Muscle of leg (tissue), 16 donors: Measurements from ENCODE around the gene GRHL1. TPM values are rescaled to one million over a fixed set of nuclear protein-coding genes. Genes with fewer than 3 reads are reported as not detected.

ENCODE experiments used
- DNase-seq: peaks from one replicate; pipeline ENCODE4 v3.0.0; 2013
- H3K27ac ChIP-seq: one replicate; pipeline ENCODE4 v1.5.1; 2013; ENCODE audit warnings: mild to moderate bottlenecking, low read length, control low read depth
- H3K27me3 ChIP-seq: one replicate; pipeline ENCODE4 v1.6.1; 2013; ENCODE audit warnings: low read length; ENCODE audit not compliant: control insufficient read depth, insufficient read depth
- H3K36me3 ChIP-seq: one replicate; pipeline ENCODE4 v1.6.1; 2013; ENCODE audit warnings: low read length; ENCODE audit not compliant: control insufficient read depth, insufficient read depth
- H3K4me1 ChIP-seq: one replicate; pipeline ENCODE4 v1.6.1; 2013; ENCODE audit warnings: low read length; ENCODE audit not compliant: control insufficient read depth, insufficient read depth
- H3K4me3 ChIP-seq: one replicate; pipeline ENCODE4 v1.5.1; 2013; ENCODE audit warnings: low read length, control low read depth
- H3K9me3 ChIP-seq: replicated peaks from 2 replicates; pipeline ENCODE4 v1.6.1; 2013; ENCODE audit warnings: low read depth, low read length; ENCODE audit not compliant: control insufficient read depth
- WGBS: methylation state at CpG from one replicate; pipeline ENCODE4 v1.1.5; 2013; ENCODE audit warnings: missing lambda C conversion rate; ENCODE audit not compliant: insufficient coverage; 5-methylcytosine and 5-hydroxymethylcytosine counted together
- long read RNA-seq, 11 donors: transcript quantifications; one replicate each; lab custom pipeline, GENCODE V29; 2026
- polyA plus RNA-seq, 8 donors: library from polyadenylated mRNA; unstranded; fragments of 120-200 nt; gene quantifications; one replicate each; pipeline versions ENCODE4 v1.2.1 to v1.2.3, GENCODE V29; 2013; ENCODE audit warnings: inconsistent platforms in 1 of 8, low replicate concordance in 1 of 8; ENCODE audit not compliant: insufficient read length in 8 of 8, insufficient read depth in 1 of 8
- total RNA-seq: library from RNA; stranded (reverse); fragments of 120-200 nt; gene quantifications from one replicate; pipeline ENCODE4 v1.2.4, GENCODE V29; 2013

Gene GRHL1, protein sequence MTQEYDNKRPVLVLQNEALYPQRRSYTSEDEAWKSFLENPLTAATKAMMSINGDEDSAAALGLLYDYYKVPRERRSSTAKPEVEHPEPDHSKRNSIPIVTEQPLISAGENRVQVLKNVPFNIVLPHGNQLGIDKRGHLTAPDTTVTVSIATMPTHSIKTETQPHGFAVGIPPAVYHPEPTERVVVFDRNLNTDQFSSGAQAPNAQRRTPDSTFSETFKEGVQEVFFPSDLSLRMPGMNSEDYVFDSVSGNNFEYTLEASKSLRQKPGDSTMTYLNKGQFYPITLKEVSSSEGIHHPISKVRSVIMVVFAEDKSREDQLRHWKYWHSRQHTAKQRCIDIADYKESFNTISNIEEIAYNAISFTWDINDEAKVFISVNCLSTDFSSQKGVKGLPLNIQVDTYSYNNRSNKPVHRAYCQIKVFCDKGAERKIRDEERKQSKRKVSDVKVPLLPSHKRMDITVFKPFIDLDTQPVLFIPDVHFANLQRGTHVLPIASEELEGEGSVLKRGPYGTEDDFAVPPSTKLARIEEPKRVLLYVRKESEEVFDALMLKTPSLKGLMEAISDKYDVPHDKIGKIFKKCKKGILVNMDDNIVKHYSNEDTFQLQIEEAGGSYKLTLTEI
- total RNA-seq = 1.0 TPM
- polyA plus RNA-seq = 1 to 10 TPM in 5 of 8 donors, under 1 TPM in 3; 0.48 to 4.3 (median 1.0) TPM
- long read RNA-seq, donor 1 = 0 reads
- long read RNA-seq, donor 2 = 0 reads
- long read RNA-seq, donor 3 = 0 reads
- long read RNA-seq, donor 4 = 0 reads
- long read RNA-seq, donor 5 = 0 reads
- long read RNA-seq, donor 6 = 0 reads
- long read RNA-seq, donor 7 = 0 reads
- long read RNA-seq, donor 8 = 0 reads
- long read RNA-seq, donor 9 = 0 reads
- long read RNA-seq, donor 10 = 0 reads
- long read RNA-seq, donor 11 = 0 reads

GRCh38 chr2:9951522-9952285 is at the start of gene GRHL1:
GRHL1 (plus strand) TSS chr2:9951693; CDS start chr2:9951834, 141 bp downstream.
- no peaks in the 10 kb centered on the region for H3K36me3 ChIP-seq
- WGBS = under 1% methylated on average over 105 of the region's 111 CpGs
- peak within 1 kb of the TSS; percentile 35 for H3K27ac ChIP-seq
- H3K27me3 ChIP-seq = peaks cover 30% of the 10 kb centered on the region
- H3K9me3 ChIP-seq = no peaks in the 10 kb centered on the region
- DNase-seq = peak; percentile 98
- peak within 1 kb of the TSS; percentile 61 for H3K4me3 ChIP-seq
- no peaks in the 10 kb centered on the region for H3K4me1 ChIP-seq

GRCh38 chr2:9905413-9905812 is 46.1 kb upstream of the GRHL1 start:
- Histone ChIP-seq H3K27me3 (no peaks in the 10 kb centered on the region), H3K4me3 (no peak overlapping the region), H3K36me3 (peaks cover 2% of the 10 kb centered on the region), H3K27ac (no peak overlapping the region), H3K9me3 (no peaks in the 10 kb centered on the region), H3K4me1 (no peaks in the 10 kb centered on the region)
- no peak for DNase-seq
- WGBS = no CpG with 5 or more reads among the region's 1 CpG

GRCh38 chr2:9907402-9907801 is 44.1 kb upstream of the GRHL1 start:
- Histone ChIP-seq H3K27me3 (no peaks in the 10 kb centered on the region), H3K4me1 (no peaks in the 10 kb centered on the region), H3K27ac (no peak overlapping the region), H3K4me3 (no peak overlapping the region), H3K9me3 (no peaks in the 10 kb centered on the region), H3K36me3 (peaks cover 2% of the 10 kb centered on the region)
- WGBS = 92% methylated on average over 5 of the region's 7 CpGs
- DNase-seq = no peak

DNA sequence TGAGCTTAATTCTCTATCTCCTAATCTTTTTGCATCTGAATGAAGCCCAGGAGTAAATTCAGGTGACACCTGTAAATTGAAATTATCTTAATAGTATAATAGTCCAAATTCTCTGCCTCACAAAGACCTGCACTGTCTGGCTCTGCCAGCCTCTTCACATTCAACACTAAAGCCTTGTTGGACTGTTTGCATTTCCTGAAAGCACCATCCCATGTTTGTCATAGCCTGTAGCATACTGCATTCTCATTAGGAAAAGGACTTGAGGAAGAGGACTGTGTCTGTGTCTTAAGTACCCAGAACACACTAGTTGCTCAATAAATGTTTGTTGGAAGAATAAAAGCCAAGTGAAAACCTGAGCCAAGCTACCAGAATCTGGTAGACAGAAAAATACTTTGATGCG is 42.9 kb upstream of the GRHL1 start:
- H3K36me3 ChIP-seq = peaks cover 2% of the 10 kb centered on the region
- no peak overlapping the region for H3K4me3 ChIP-seq
- no peak overlapping the region for H3K27ac ChIP-seq
- no peaks in the 10 kb centered on the region for H3K4me1 ChIP-seq
- DNase-seq = no peak
- H3K9me3 ChIP-seq = no peaks in the 10 kb centered on the region
- WGBS = no CpG with 5 or more reads among the region's 1 CpG
- H3K27me3 ChIP-seq = no peaks in the 10 kb centered on the region

GRCh38 chr2:9909106-9909505 is 42.4 kb upstream of the GRHL1 start:
- no peaks in the 10 kb centered on the region for H3K27me3 ChIP-seq
- H3K36me3 ChIP-seq = peaks cover 3% of the 10 kb centered on the region
- no peaks in the 10 kb centered on the region for H3K4me1 ChIP-seq

DNA sequence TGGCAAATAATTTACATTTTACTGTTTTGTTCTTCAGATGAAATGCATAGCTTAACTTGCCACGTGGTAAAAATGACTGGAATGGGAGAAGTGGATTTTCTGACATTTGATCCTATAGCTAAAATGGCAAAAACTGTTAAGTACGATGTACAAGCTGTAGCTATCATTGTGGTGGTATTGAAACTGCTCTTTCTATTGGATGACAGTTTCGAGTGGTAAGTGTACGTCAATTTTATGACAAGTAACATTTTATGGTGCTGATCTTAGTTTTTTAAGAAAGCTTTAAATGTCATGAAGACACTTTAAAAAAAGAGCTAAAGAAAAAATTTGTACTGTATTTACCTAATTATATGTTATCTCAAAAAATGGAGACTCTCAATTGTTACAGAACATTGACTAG is 40.8 kb upstream of the GRHL1 start:
- 68% methylated on average over 2 of the region's 4 CpGs for WGBS
- peaks cover 8% of the 10 kb centered on the region for H3K36me3 ChIP-seq
- H3K4me3 ChIP-seq = no peak overlapping the region

More at GRCh38 chr2:9909106-9909505, 42.4 kb upstream of the GRHL1 start:
- H3K27ac ChIP-seq = no peak overlapping the region
- no peak overlapping the region for H3K4me3 ChIP-seq
- no CpG with 5 or more reads among the region's 2 CpGs for WGBS
- no peaks in the 10 kb centered on the region for H3K9me3 ChIP-seq
- no peak for DNase-seq

GRCh38 chr2:9912468-9912867 is 39.0 kb upstream of the GRHL1 start:
- no peak for DNase-seq
- no CpG with 5 or more reads among the region's 4 CpGs for WGBS
- Histone ChIP-seq H3K4me3 (no peak overlapping the region), H3K27me3 (no peaks in the 10 kb centered on the region), H3K36me3 (peaks cover 7% of the 10 kb centered on the region), H3K27ac (no peak overlapping the region), H3K4me1 (no peaks in the 10 kb centered on the region), H3K9me3 (no peaks in the 10 kb centered on the region)

More for the DNA sequence above, 40.8 kb upstream of the GRHL1 start:
- Histone ChIP-seq H3K4me1 (no peaks in the 10 kb centered on the region), H3K27me3 (no peaks in the 10 kb centered on the region), H3K9me3 (no peaks in the 10 kb centered on the region), H3K27ac (no peak overlapping the region)
- DNase-seq = no peak

DNA sequence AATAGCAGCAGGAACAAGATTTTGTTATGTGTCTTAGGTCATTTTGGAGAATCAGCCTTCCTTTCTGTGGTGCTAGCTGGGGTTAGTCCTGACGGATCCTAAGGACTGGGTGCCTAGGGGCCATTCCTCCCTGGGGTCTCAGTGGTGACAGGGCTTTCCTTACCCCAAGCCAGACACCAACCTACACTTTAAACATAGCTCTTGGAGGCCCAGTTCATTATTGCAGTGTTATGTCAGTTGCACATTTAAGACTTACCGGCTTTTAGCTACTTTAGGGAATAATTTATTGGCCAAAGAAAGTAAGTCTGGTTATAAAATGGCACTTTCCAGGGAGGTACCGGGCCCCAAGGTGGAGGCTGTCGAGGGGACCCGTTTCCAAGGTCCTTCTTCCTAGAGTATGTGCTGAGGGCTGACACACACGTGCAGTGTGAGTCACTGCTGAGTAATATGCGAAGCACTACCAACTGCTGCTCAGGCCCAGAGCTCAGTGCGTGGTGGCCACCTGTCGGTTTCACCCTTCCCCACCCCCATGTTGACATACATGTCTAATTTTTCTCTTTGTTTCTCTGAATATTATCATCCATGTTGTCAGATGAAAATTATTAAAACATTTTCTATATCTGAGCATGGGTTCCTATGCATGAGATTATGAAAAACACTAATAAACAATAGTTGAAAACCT is 37.0 kb upstream of the GRHL1 start:
- Histone ChIP-seq H3K27me3 (no peaks in the 10 kb centered on the region), H3K9me3 (no peaks in the 10 kb centered on the region), H3K27ac (no peak overlapping the region), H3K4me3 (no peak overlapping the region), H3K36me3 (peaks cover 10% of the 10 kb centered on the region), H3K4me1 (no peaks in the 10 kb centered on the region)
- no peak for DNase-seq
- 85% methylated on average over 6 of the region's 9 CpGs for WGBS

DNA sequence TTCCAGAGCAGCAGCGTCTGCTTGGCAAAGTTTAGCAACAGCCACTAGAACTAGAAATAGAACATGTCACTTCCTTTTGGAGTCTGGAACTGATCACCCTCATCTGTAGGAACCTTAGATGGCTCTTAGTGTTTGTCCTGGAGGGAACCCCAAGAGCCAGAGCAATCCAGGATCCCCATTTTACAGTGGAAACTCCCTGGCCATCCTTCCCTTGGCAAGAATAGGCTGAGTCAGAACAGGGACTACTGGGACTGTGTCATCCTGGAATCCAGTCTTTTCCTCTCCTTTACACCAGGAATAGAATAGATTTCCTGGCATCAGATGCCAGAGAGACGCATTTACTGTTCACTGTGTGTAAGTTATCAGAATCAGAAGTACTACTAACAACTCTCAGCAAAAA is 33.2 kb upstream of the GRHL1 start:
- no peak overlapping the region for H3K4me3 ChIP-seq
- H3K27me3 ChIP-seq = no peaks in the 10 kb centered on the region
- peak; percentile 39 for DNase-seq
- H3K27ac ChIP-seq = no peak overlapping the region
- WGBS = no CpG with 5 or more reads among the region's 2 CpGs
- peaks cover 23% of the 10 kb centered on the region for H3K36me3 ChIP-seq
- H3K9me3 ChIP-seq = no peaks in the 10 kb centered on the region
- no peaks in the 10 kb centered on the region for H3K4me1 ChIP-seq
